Fibroblast of lung (primary cell): Measurements from ENCODE around the gene HOXC9.

ENCODE experiments used
- EZH2 ChIP-seq: IDR thresholded peaks from 2 replicates; pipeline ENCODE4 v1.5.1; 2012; ENCODE audit warnings: low read length, control low read depth, mild to moderate bottlenecking; ENCODE audit errors: missing control alignments
- TF ChIP-seq, protein P1 (sequence below), 2 donors: IDR thresholded peaks in 1 of 2; conservative IDR thresholded peaks in 1 of 2; 1 replicate in 1 of 2; 2 replicates in 1 of 2; pipeline ENCODE4 v1.5.1; 2011 to 2012; ENCODE audit warnings: low read length in 2 of 2, control low read depth in 1 of 2, inconsistent platforms in 1 of 2, low read depth in 1 of 2, mild to moderate bottlenecking in 1 of 2

DNA sequence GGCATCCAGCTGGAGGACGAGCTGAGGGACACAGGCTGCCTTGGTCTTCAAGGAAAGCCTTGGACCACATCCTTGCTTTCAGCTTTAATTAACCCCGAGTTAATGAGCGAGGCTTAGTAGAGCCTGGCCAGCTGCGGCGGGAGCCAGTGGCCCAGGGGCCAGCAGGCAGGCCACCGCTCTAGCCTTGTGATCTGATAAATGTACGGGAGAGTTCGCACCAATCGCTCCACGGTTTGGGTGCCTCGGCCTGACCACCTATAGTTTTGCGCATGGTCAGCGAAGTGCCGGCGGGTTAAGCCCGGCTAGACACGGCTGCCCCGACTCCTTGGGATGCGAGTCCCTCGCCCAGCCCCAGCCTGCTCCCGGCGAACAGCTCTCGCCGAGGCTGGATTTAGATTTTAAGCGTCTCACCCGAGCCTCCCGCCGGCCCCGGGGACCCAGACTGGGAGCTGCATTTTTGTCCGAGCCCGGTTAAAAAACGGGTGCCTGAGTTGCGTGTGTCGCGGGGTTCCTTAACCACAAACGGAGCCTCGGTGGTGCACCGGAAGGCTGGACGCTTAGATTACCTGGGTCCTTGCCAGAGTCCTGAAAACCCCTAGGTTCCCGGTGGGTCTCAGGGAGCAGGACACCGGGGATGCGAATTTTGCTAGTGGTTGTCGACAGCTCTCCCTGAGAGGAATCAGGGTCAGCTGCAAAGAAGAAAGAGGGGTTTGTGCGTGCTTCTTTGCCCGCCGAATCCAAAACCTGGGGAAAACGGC, 48.2 kb upstream of the HOXC9 start:
- TF ChIP-seq, protein P1, sequence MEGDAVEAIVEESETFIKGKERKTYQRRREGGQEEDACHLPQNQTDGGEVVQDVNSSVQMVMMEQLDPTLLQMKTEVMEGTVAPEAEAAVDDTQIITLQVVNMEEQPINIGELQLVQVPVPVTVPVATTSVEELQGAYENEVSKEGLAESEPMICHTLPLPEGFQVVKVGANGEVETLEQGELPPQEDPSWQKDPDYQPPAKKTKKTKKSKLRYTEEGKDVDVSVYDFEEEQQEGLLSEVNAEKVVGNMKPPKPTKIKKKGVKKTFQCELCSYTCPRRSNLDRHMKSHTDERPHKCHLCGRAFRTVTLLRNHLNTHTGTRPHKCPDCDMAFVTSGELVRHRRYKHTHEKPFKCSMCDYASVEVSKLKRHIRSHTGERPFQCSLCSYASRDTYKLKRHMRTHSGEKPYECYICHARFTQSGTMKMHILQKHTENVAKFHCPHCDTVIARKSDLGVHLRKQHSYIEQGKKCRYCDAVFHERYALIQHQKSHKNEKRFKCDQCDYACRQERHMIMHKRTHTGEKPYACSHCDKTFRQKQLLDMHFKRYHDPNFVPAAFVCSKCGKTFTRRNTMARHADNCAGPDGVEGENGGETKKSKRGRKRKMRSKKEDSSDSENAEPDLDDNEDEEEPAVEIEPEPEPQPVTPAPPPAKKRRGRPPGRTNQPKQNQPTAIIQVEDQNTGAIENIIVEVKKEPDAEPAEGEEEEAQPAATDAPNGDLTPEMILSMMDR (conservative IDR thresholded peaks at IDR 0.05 in 1 of 2, IDR thresholded peaks at IDR 0.05 in 1 of 2; ENCODE audit: low read depth in 1 of 2, low read length in 2 of 2), result no peak
- peak; percentile 95 for TF ChIP-seq EZH2
